ENCODE data around the gene SSBP3.

Gene SSBP3

GRCh38 chr1:54248966-54249365 lies 157.2 kb downstream of the SSBP3 start:
- no peak overlapping the region for H3K27ac ChIP-seq (replicated peaks)
- no peak for DNase-seq (ENCODE audit: low read depth in 1 of 2, low spot score in 1 of 2)

GRCh38 chr1:54247863-54248515 lies 158.2 kb downstream of the SSBP3 start:
- H3K4me3 ChIP-seq (replicated peaks; ENCODE audit: insufficient read depth, low read length), result no peak overlapping the region
- H3K27me3 ChIP-seq (ENCODE audit: insufficient read depth, poor library complexity, severe bottlenecking), result no peaks in the 10 kb centered on the region
- H3K27ac ChIP-seq (replicated peaks), result no peak overlapping the region
- DNase-seq (ENCODE audit: low read depth in 1 of 2, low spot score in 1 of 2), result no peak
- TF ChIP-seq REST (IDR thresholded peaks at IDR 0.05; ENCODE audit: insufficient replicate concordance, low read depth) (no peak), POLR2AphosphoS5 (IDR thresholded peaks at IDR 0.05; ENCODE audit: low read depth) (no peak), GABPA (IDR thresholded peaks at IDR 0.05; ENCODE audit: low read depth) (no peak), SPI1 (IDR thresholded peaks at IDR 0.05; ENCODE audit: borderline replicate concordance, low read depth) (no peak), CTCF (IDR thresholded peaks at IDR 0.05; ENCODE audit: insufficient read depth, low read length) (no peak)

More at GRCh38 chr1:54248966-54249365, 157.2 kb downstream of the SSBP3 start:
- H3K4me3 ChIP-seq (replicated peaks; ENCODE audit: insufficient read depth, low read length), result no peak overlapping the region
- TF ChIP-seq POLR2AphosphoS5 (IDR thresholded peaks at IDR 0.05; ENCODE audit: low read depth), result no peak
- TF ChIP-seq SPI1 (IDR thresholded peaks at IDR 0.05; ENCODE audit: borderline replicate concordance, low read depth), result no peak
- no peak for TF ChIP-seq CTCF (IDR thresholded peaks at IDR 0.05; ENCODE audit: insufficient read depth, low read length)
- no peak for TF ChIP-seq GABPA (IDR thresholded peaks at IDR 0.05; ENCODE audit: low read depth)
- TF ChIP-seq REST (IDR thresholded peaks at IDR 0.05; ENCODE audit: insufficient replicate concordance, low read depth), result no peak
- no peaks in the 10 kb centered on the region for H3K27me3 ChIP-seq (ENCODE audit: insufficient read depth, poor library complexity, severe bottlenecking)

GRCh38 chr1:54246116-54246721 lies 160.0 kb downstream of the SSBP3 start:
- H3K27me3 ChIP-seq (ENCODE audit: insufficient read depth, poor library complexity, severe bottlenecking), result no peaks in the 10 kb centered on the region
- no peak overlapping the region for H3K27ac ChIP-seq (replicated peaks)
- DNase-seq (ENCODE audit: low read depth in 1 of 2, low spot score in 1 of 2), result no peak
- TF ChIP-seq SPI1 (IDR thresholded peaks at IDR 0.05; ENCODE audit: borderline replicate concordance, low read depth) (no peak), POLR2AphosphoS5 (IDR thresholded peaks at IDR 0.05; ENCODE audit: low read depth) (no peak), CTCF (IDR thresholded peaks at IDR 0.05; ENCODE audit: insufficient read depth, low read length) (no peak), REST (IDR thresholded peaks at IDR 0.05; ENCODE audit: insufficient replicate concordance, low read depth) (no peak), GABPA (IDR thresholded peaks at IDR 0.05; ENCODE audit: low read depth) (no peak)
- H3K4me3 ChIP-seq (replicated peaks; ENCODE audit: insufficient read depth, low read length), result no peak overlapping the region

Data from HL-60 (cell line).